GM12873 (cell line): ENCODE results near the gene L1TD1.

Experiments used
- TF ChIP-seq, protein P1 (sequence below): IDR thresholded peaks from 2 replicates; pipeline ENCODE4 v1.5.1; 2012; ENCODE audit warnings: low read depth, mild to moderate bottlenecking, moderate library complexity, low read length, control low read depth; ENCODE audit not compliant: insufficient read depth; ENCODE audit errors: missing control alignments

Gene L1TD1

GRCh38 chr1:62180639-62181038 lies 14.0 kb upstream of the L1TD1 start:
- TF ChIP-seq, protein P1, sequence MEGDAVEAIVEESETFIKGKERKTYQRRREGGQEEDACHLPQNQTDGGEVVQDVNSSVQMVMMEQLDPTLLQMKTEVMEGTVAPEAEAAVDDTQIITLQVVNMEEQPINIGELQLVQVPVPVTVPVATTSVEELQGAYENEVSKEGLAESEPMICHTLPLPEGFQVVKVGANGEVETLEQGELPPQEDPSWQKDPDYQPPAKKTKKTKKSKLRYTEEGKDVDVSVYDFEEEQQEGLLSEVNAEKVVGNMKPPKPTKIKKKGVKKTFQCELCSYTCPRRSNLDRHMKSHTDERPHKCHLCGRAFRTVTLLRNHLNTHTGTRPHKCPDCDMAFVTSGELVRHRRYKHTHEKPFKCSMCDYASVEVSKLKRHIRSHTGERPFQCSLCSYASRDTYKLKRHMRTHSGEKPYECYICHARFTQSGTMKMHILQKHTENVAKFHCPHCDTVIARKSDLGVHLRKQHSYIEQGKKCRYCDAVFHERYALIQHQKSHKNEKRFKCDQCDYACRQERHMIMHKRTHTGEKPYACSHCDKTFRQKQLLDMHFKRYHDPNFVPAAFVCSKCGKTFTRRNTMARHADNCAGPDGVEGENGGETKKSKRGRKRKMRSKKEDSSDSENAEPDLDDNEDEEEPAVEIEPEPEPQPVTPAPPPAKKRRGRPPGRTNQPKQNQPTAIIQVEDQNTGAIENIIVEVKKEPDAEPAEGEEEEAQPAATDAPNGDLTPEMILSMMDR, result no peak

- TF ChIP-seq, protein P1, result no peak
Observed at GRCh38 chr1:62181532-62181931, 13.1 kb upstream of the L1TD1 start.

GRCh38 chr1:62184336-62184735 lies 10.3 kb upstream of the L1TD1 start:
- TF ChIP-seq, protein P1, result no peak

GRCh38 chr1:62185677-62186076 lies 9.0 kb upstream of the L1TD1 start:
- TF ChIP-seq, protein P1, result no peak

GRCh38 chr1:62187548-62187947 lies 7.1 kb upstream of the L1TD1 start:
- TF ChIP-seq, protein P1, result no peak

- TF ChIP-seq, protein P1, result no peak
Observed at GRCh38 chr1:62188111-62188510, 6.5 kb upstream of the L1TD1 start.

GRCh38 chr1:62196086-62196690 lies 1.5 kb downstream of the L1TD1 start:
- TF ChIP-seq, protein P1, result no peak
